ENCODE results near the gene EMC10.

The EMC10 gene

GRCh38 chr19:50461066-50461875 is 15.0 kb upstream of the EMC10 start:
- Histone ChIP-seq H3K27me3 (replicated peaks in 2 of 5; ENCODE audit: control insufficient read depth in 4 of 5, insufficient read depth in 5 of 5, low read length in 4 of 5) (peaks cover 0 to 30% (median 6%) of the 10 kb centered on the region in 5 experiments), H3K4me3 (ENCODE audit: control insufficient read depth in 1 of 7, extremely low read depth in 1 of 7, insufficient read depth in 4 of 7, low read depth in 2 of 7, low read length in 6 of 7) (no peak overlapping the region), H3K9me3 (ENCODE audit: control extremely low read depth in 1 of 5, control insufficient read depth in 4 of 5, insufficient read depth in 2 of 5, low read depth in 1 of 5, low read length in 4 of 5) (no peaks in the 10 kb centered on the region), H3K36me3 (ENCODE audit: control insufficient read depth in 4 of 4, insufficient read depth in 4 of 4, low read length in 3 of 4) (no peaks in the 10 kb centered on the region), H3K27ac (ENCODE audit: insufficient read depth in 1 of 2, low read depth in 1 of 2, low read length in 2 of 2, poor library complexity in 1 of 2, severe bottlenecking in 2 of 2) (no peak overlapping the region), H3K4me1 (ENCODE audit: control extremely low read depth in 1 of 4, control insufficient read depth in 4 of 4, insufficient read depth in 4 of 4, low read length in 3 of 4) (no peaks in the 10 kb centered on the region)
- POLR2A ChIA-PET, result no interaction called here
- CTCF ChIA-PET, result interaction anchor here (0.7 to 3.9 kb wide), 16 partner anchors 12 to 110 kb away, joined by 3 to 25 read pairs (median 4); partner anchors contain the start of genes JOSD2 and NAPSA
- 39% methylated on average over 25 of the region's 28 CpGs for WGBS (ENCODE audit: insufficient coverage)
- DNase-seq, result peak; percentile 72 to 77 (median 72)

- WGBS (ENCODE audit: insufficient coverage), result 85% methylated on average over 6 of the region's 7 CpGs
- Histone ChIP-seq H3K4me3 (ENCODE audit: control insufficient read depth in 1 of 7, extremely low read depth in 1 of 7, insufficient read depth in 4 of 7, low read depth in 2 of 7, low read length in 6 of 7) (no peak overlapping the region), H3K4me1 (ENCODE audit: control extremely low read depth in 1 of 4, control insufficient read depth in 4 of 4, insufficient read depth in 4 of 4, low read length in 3 of 4) (no peaks in the 10 kb centered on the region), H3K36me3 (ENCODE audit: control insufficient read depth in 4 of 4, insufficient read depth in 4 of 4, low read length in 3 of 4) (no peaks in the 10 kb centered on the region), H3K27me3 (replicated peaks in 2 of 5; ENCODE audit: control insufficient read depth in 4 of 5, insufficient read depth in 5 of 5, low read length in 4 of 5) (peaks cover 0 to 20% (median 2%) of the 10 kb centered on the region in 5 experiments), H3K27ac (ENCODE audit: insufficient read depth in 1 of 2, low read depth in 1 of 2, low read length in 2 of 2, poor library complexity in 1 of 2, severe bottlenecking in 2 of 2) (no peak overlapping the region), H3K9me3 (ENCODE audit: control extremely low read depth in 1 of 5, control insufficient read depth in 4 of 5, insufficient read depth in 2 of 5, low read depth in 1 of 5, low read length in 4 of 5) (no peaks in the 10 kb centered on the region)
- POLR2A ChIA-PET, result no interaction called here
- no peak for DNase-seq
- CTCF ChIA-PET, result interaction anchor here (0.8 to 3.9 kb wide), 8 partner anchors 12 to 106 kb away, joined by 3 to 25 read pairs (median 4); no protein-coding TSS in a partner anchor
These were observed 13.3 kb upstream of the EMC10 start for GRCh38 chr19:50462970-50463369.

- CTCF ChIA-PET, result interaction anchor here (0.8 to 1.2 kb wide), 4 partner anchors 10 to 98 kb away, joined by 3 read pairs; no protein-coding TSS in a partner anchor
- Histone ChIP-seq H3K27me3 (replicated peaks in 2 of 5; ENCODE audit: control insufficient read depth in 4 of 5, insufficient read depth in 5 of 5, low read length in 4 of 5) (peaks cover 0 to 6% (median 2%) of the 10 kb centered on the region in 5 experiments), H3K27ac (ENCODE audit: insufficient read depth in 1 of 2, low read depth in 1 of 2, low read length in 2 of 2, poor library complexity in 1 of 2, severe bottlenecking in 2 of 2) (no peak overlapping the region), H3K36me3 (ENCODE audit: control insufficient read depth in 4 of 4, insufficient read depth in 4 of 4, low read length in 3 of 4) (no peaks in the 10 kb centered on the region), H3K4me3 (ENCODE audit: control insufficient read depth in 1 of 7, extremely low read depth in 1 of 7, insufficient read depth in 4 of 7, low read depth in 2 of 7, low read length in 6 of 7) (no peak overlapping the region), H3K9me3 (ENCODE audit: control extremely low read depth in 1 of 5, control insufficient read depth in 4 of 5, insufficient read depth in 2 of 5, low read depth in 1 of 5, low read length in 4 of 5) (no peaks in the 10 kb centered on the region), H3K4me1 (ENCODE audit: control extremely low read depth in 1 of 4, control insufficient read depth in 4 of 4, insufficient read depth in 4 of 4, low read length in 3 of 4) (no peaks in the 10 kb centered on the region)
- POLR2A ChIA-PET, result no interaction called here
- DNase-seq, result no peak
- 93% methylated on average over 19 of the region's 19 CpGs for WGBS (ENCODE audit: insufficient coverage)
These were observed 12.0 kb upstream of the EMC10 start for GRCh38 chr19:50464348-50464747.

- WGBS (ENCODE audit: insufficient coverage), result 91% methylated on average over 13 of the region's 13 CpGs
- H3K4me1 ChIP-seq (ENCODE audit: control extremely low read depth in 1 of 4, control insufficient read depth in 4 of 4, insufficient read depth in 4 of 4, low read length in 3 of 4), result no peaks in the 10 kb centered on the region
- no peaks in the 10 kb centered on the region for H3K36me3 ChIP-seq (ENCODE audit: control insufficient read depth in 4 of 4, insufficient read depth in 4 of 4, low read length in 3 of 4)
- peaks cover 0 to 4% (median 1%) of the 10 kb centered on the region in 5 experiments for H3K27me3 ChIP-seq (replicated peaks in 2 of 5; ENCODE audit: control insufficient read depth in 4 of 5, insufficient read depth in 5 of 5, low read length in 4 of 5)
- ChIA-PET CTCF (interaction anchor here (0.6 to 1.2 kb wide), 3 partner anchors 15 to 96 kb away, joined by 3 read pairs; no protein-coding TSS in a partner anchor), POLR2A (no interaction called here)
- no peak overlapping the region for H3K27ac ChIP-seq (ENCODE audit: insufficient read depth in 1 of 2, low read depth in 1 of 2, low read length in 2 of 2, poor library complexity in 1 of 2, severe bottlenecking in 2 of 2)
- no peak overlapping the region for H3K4me3 ChIP-seq (ENCODE audit: control insufficient read depth in 1 of 7, extremely low read depth in 1 of 7, insufficient read depth in 4 of 7, low read depth in 2 of 7, low read length in 6 of 7)
- H3K9me3 ChIP-seq (ENCODE audit: control extremely low read depth in 1 of 5, control insufficient read depth in 4 of 5, insufficient read depth in 2 of 5, low read depth in 1 of 5, low read length in 4 of 5), result no peaks in the 10 kb centered on the region
- DNase-seq, result no peak
These were observed 11.3 kb upstream of the EMC10 start for GRCh38 chr19:50465000-50465399.

GRCh38 chr19:50465986-50466705 is 10.2 kb upstream of the EMC10 start:
- no peak overlapping the region for H3K4me3 ChIP-seq (ENCODE audit: control insufficient read depth in 1 of 7, extremely low read depth in 1 of 7, insufficient read depth in 4 of 7, low read depth in 2 of 7, low read length in 6 of 7)
- ChIA-PET POLR2A (interaction anchor here (0.7 kb wide), 1 partner anchor 17 kb away, joined by 3 read pairs; no protein-coding TSS in a partner anchor), CTCF (interaction anchor here (0.9 to 1.0 kb wide), 2 partner anchors 9 to 71 kb away, joined by 3 to 5 read pairs; no protein-coding TSS in a partner anchor)
- H3K27ac ChIP-seq (ENCODE audit: insufficient read depth in 1 of 2, low read depth in 1 of 2, low read length in 2 of 2, poor library complexity in 1 of 2, severe bottlenecking in 2 of 2), result no peak overlapping the region
- DNase-seq, result peak in 1 of 3 donors; percentile 33
- H3K36me3 ChIP-seq (ENCODE audit: control insufficient read depth in 4 of 4, insufficient read depth in 4 of 4, low read length in 3 of 4), result no peaks in the 10 kb centered on the region
- WGBS (ENCODE audit: insufficient coverage), result 78% methylated on average over 28 of the region's 29 CpGs
- H3K27me3 ChIP-seq (replicated peaks in 2 of 5; ENCODE audit: control insufficient read depth in 4 of 5, insufficient read depth in 5 of 5, low read length in 4 of 5), result peaks cover 0 to 2% (median 0%) of the 10 kb centered on the region in 5 experiments
- H3K9me3 ChIP-seq (ENCODE audit: control extremely low read depth in 1 of 5, control insufficient read depth in 4 of 5, insufficient read depth in 2 of 5, low read depth in 1 of 5, low read length in 4 of 5), result no peaks in the 10 kb centered on the region
- H3K4me1 ChIP-seq (ENCODE audit: control extremely low read depth in 1 of 4, control insufficient read depth in 4 of 4, insufficient read depth in 4 of 4, low read length in 3 of 4), result no peaks in the 10 kb centered on the region

GRCh38 chr19:50466706-50467039 is 9.6 kb upstream of the EMC10 start:
- Histone ChIP-seq H3K27ac (ENCODE audit: insufficient read depth in 1 of 2, low read depth in 1 of 2, low read length in 2 of 2, poor library complexity in 1 of 2, severe bottlenecking in 2 of 2) (no peak overlapping the region), H3K27me3 (replicated peaks in 2 of 5; ENCODE audit: control insufficient read depth in 4 of 5, insufficient read depth in 5 of 5, low read length in 4 of 5) (peaks cover 0 to 2% (median 0%) of the 10 kb centered on the region in 5 experiments), H3K4me3 (ENCODE audit: control insufficient read depth in 1 of 7, extremely low read depth in 1 of 7, insufficient read depth in 4 of 7, low read depth in 2 of 7, low read length in 6 of 7) (no peak overlapping the region), H3K9me3 (ENCODE audit: control extremely low read depth in 1 of 5, control insufficient read depth in 4 of 5, insufficient read depth in 2 of 5, low read depth in 1 of 5, low read length in 4 of 5) (no peaks in the 10 kb centered on the region), H3K4me1 (ENCODE audit: control extremely low read depth in 1 of 4, control insufficient read depth in 4 of 4, insufficient read depth in 4 of 4, low read length in 3 of 4) (no peaks in the 10 kb centered on the region), H3K36me3 (ENCODE audit: control insufficient read depth in 4 of 4, insufficient read depth in 4 of 4, low read length in 3 of 4) (no peaks in the 10 kb centered on the region)
- ChIA-PET CTCF (interaction anchor here (0.9 to 1.0 kb wide), 2 partner anchors 8 to 70 kb away, joined by 3 to 5 read pairs; no protein-coding TSS in a partner anchor), POLR2A (interaction anchor here (0.7 kb wide), 1 partner anchor 18 kb away, joined by 3 read pairs; no protein-coding TSS in a partner anchor)
- WGBS (ENCODE audit: insufficient coverage), result 98% methylated on average over 9 of the region's 11 CpGs
- no peak for DNase-seq

Measured in common myeloid progenitor, CD34-positive (primary cell).